Activated CD4-positive, alpha-beta T cell treated with anti-CD3 and anti-CD28 coated beads, Interleukin-2, amount 10 ng/mL, durations not matched to agents 7 days and 5 days (primary cell): Measurements from ENCODE around the gene ACYP2. TPM values are rescaled to one million over a fixed set of nuclear protein-coding genes. Genes with fewer than 3 reads are reported as not detected.
"Not testable (repeated sequence)": the region's sequence is repeated elsewhere in the genome, so short reads cannot be mapped to it uniquely, and the experiment has no call there.

Experiments used
- CTCF ChIA-PET: fragments of 350-600 bp; sonication (Branson Sonifier 250); formaldehyde crosslinking; loops from one replicate; lab custom pipeline; 2021; ENCODE audit warnings: antibody characterized with exemption; lab: Charles Lee
- POLR2A ChIA-PET: fragments of 350-600 bp; sonication (Branson Sonifier 250); formaldehyde crosslinking; loops from one replicate; lab custom pipeline; 2021; ENCODE audit warnings: antibody characterized with exemption; lab: Charles Lee
- DNase-seq: peaks from one replicate; pipeline ENCODE4 v3.0.0-alpha.2; 2020
- H3K27ac Mint-ChIP-seq: one replicate; pipeline ENCODE4 v1.8.0; 2021; ENCODE audit warnings: mild to moderate bottlenecking, moderate library complexity, mixed read lengths
- H3K27me3 Mint-ChIP-seq: one replicate; pipeline ENCODE4 v1.8.0; 2021; ENCODE audit warnings: mixed read lengths
- H3K36me3 Mint-ChIP-seq: one replicate; pipeline ENCODE4 v1.8.0; 2021; ENCODE audit warnings: low read depth, mixed read lengths
- H3K4me1 Mint-ChIP-seq: one replicate; pipeline ENCODE4 v1.8.0; 2021; ENCODE audit warnings: mixed read lengths
- H3K4me3 Mint-ChIP-seq: one replicate; pipeline ENCODE4 v1.8.0; 2021; ENCODE audit warnings: mild to moderate bottlenecking, moderate library complexity, mixed read lengths
- H3K9me3 Mint-ChIP-seq: one replicate; pipeline ENCODE4 v1.8.0; 2021; ENCODE audit warnings: mixed read lengths
- total RNA-seq, 2 experiments: library from RNA; stranded (reverse); gene quantifications; one replicate each; pipeline ENCODE4 v1.2.3, GENCODE V29; 2021

The ACYP2 gene
- total RNA-seq, 2 experiments from 2014 or later = 12.9 to 13.1 TPM

GRCh38 chr2:54255230-54256090 is 140.0 kb downstream of the ACYP2 start:
- no peak overlapping the region for H3K4me3 Mint-ChIP-seq

DNA sequence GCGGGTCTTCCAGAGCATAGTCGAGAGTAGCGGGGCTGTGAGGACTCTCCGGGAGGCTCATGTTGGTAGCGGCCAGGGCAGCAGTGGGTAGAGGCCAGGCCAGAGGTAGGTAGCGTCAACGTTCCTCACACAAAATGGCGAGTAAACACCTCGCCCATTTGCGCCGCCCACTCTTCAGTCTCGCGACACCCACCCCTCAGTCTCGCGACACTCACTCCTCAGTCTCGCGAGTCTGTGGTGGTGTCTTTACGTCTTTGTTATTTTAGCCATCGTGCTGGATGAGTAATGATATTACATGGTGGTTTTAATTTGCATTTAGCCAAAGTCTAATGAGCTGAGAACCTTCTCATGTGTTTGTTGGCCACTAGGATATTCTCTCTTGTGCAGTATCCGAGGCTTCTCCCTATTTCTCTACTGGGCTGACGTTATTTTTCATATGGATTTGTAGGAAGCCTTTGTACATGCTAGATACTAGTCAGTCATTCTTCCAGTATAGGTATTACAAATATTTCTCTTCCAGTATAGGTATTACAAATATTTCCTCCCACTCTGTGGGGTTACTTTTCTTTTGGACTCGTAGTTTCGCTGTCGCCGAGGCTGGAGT is 140.8 kb downstream of the ACYP2 start, which contains the start of gene TSPYL6:
Gene TSPYL6 (minus strand): TSS at position 139 of the 604 bp plus-strand sequence. CDS start 78 bp downstream, at position 61.
- Mint-ChIP-seq H3K27me3 (no peaks in the 10 kb centered on the region), H3K9me3 (peaks cover 6% of the 10 kb centered on the region), H3K27ac (no peak within 1 kb of the TSS), H3K4me3 (no peak within 1 kb of the TSS), H3K36me3 (no peaks in the 10 kb centered on the region), H3K4me1 (no peaks in the 10 kb centered on the region)
- DNase-seq = no peak
- ChIA-PET CTCF (no interaction called here), POLR2A (no interaction called here)

More at GRCh38 chr2:54255230-54256090, 140.0 kb downstream of the ACYP2 start:
- Mint-ChIP-seq H3K4me1 (no peaks in the 10 kb centered on the region), H3K27me3 (no peaks in the 10 kb centered on the region), H3K27ac (no peak overlapping the region), H3K9me3 (peaks cover 6% of the 10 kb centered on the region), H3K36me3 (no peaks in the 10 kb centered on the region)
- DNase-seq = no peak
- POLR2A ChIA-PET = no interaction called here
- CTCF ChIA-PET = no interaction called here

GRCh38 chr2:54258166-54258565 is 142.8 kb downstream of the ACYP2 start:
- ChIA-PET POLR2A (no interaction called here), CTCF (no interaction called here)
- DNase-seq = no peak
- H3K4me3 Mint-ChIP-seq = no peak overlapping the region
- no peak overlapping the region for H3K27ac Mint-ChIP-seq
- H3K9me3 Mint-ChIP-seq = peaks cover 8% of the 10 kb centered on the region
- H3K36me3 Mint-ChIP-seq = no peaks in the 10 kb centered on the region
- no peaks in the 10 kb centered on the region for H3K27me3 Mint-ChIP-seq
- no peaks in the 10 kb centered on the region for H3K4me1 Mint-ChIP-seq

DNA sequence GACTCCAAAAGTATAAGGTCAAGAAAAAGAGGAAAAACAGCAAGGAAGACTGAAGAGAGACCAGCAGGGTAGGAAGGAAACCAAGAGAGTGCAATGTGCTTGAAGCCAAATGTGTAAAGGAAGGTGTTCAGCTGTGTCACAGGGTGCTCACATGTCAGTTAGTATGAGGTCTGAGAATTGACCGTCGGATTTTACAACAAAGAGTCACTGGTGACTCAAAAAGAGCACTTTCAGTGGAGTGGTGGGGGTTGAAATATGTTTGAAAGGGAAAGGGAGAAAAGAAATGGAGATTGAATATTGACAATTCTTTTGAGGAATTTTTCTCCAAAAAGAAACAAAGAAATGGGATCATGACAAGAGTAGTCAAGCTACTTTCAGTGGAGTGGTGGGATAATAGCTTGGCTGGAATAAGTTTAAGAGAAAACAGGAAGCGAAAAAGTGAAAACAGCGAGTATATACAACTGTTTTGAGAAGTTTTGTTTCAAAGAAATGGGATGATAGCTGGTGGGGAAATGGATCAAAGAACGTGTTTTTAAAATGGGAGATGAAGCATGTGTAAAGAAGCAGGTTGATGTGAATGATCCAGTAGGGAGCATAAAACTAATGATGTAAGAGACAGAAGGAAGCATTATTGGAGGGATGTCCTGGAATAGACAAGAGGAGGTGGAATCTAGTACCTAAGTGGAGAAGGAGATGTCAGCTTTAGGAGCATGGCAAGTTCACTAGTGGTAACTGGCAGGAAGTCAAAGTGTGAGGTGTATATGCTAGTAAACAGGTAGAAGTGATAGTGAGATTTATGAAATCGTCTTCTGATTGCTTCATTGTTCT is 144.2 kb downstream of the ACYP2 start:
- H3K9me3 Mint-ChIP-seq = peaks cover 8% of the 10 kb centered on the region
- H3K36me3 Mint-ChIP-seq = no peaks in the 10 kb centered on the region
- H3K4me3 Mint-ChIP-seq = no peak overlapping the region
- H3K27me3 Mint-ChIP-seq = no peaks in the 10 kb centered on the region
- ChIA-PET POLR2A (no interaction called here), CTCF (no interaction called here)
- no peaks in the 10 kb centered on the region for H3K4me1 Mint-ChIP-seq
- no peak overlapping the region for H3K27ac Mint-ChIP-seq
- DNase-seq = no peak

- ChIA-PET POLR2A (no interaction called here), CTCF (no interaction called here)
- no peaks in the 10 kb centered on the region for H3K27me3 Mint-ChIP-seq
- H3K9me3 Mint-ChIP-seq = peaks cover 8% of the 10 kb centered on the region
- H3K27ac Mint-ChIP-seq = no peak overlapping the region
- H3K36me3 Mint-ChIP-seq = no peaks in the 10 kb centered on the region
- DNase-seq = no peak
- no peak overlapping the region for H3K4me3 Mint-ChIP-seq
- no peaks in the 10 kb centered on the region for H3K4me1 Mint-ChIP-seq
Observed at GRCh38 chr2:54260241-54260595, 144.8 kb downstream of the ACYP2 start.

- POLR2A ChIA-PET = no interaction called here
- CTCF ChIA-PET = no interaction called here
- no peaks in the 10 kb centered on the region for H3K4me1 Mint-ChIP-seq
- DNase-seq = no peak
- H3K36me3 Mint-ChIP-seq = no peaks in the 10 kb centered on the region
- H3K27ac Mint-ChIP-seq = no peak overlapping the region
- no peak overlapping the region for H3K4me3 Mint-ChIP-seq
- H3K27me3 Mint-ChIP-seq = no peaks in the 10 kb centered on the region
- H3K9me3 Mint-ChIP-seq = peaks cover 6% of the 10 kb centered on the region
Observed at GRCh38 chr2:54261537-54261936, 146.1 kb downstream of the ACYP2 start.

DNA sequence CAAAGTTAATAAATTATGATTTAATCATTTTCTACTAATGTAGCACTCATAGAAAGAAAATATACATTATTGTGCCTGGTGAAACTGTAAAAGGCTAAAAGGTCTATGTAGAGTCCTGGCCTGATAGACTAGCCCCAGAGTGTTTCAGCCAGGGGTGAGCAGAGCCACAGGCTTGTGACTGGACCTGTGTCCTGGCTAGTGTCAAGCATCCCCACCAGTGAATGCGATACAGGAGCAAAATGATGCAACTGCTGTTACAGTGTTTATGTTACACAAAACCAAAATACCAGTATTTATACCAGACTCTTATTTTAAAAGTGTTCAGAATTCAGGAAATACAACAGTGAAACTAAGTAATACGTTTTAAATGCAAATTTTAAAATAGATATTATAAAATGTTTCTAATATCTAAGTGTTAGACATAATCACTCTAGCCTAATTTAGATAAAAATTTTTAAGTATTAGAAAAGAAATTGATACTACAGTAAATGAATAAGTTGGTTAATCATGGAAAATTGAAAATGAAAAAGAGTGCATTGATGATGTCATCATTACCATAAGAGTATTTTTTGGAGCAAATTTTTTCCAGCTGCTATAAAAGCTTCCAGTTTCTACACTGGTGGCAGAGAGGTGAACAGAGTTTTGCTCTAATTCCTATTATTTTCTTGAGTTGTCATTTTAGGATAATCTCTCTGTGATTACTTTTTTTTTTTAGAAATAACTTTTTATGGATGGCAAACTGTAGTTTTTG is 146.8 kb downstream of the ACYP2 start:
- no peaks in the 10 kb centered on the region for H3K27me3 Mint-ChIP-seq
- CTCF ChIA-PET = no interaction called here
- H3K9me3 Mint-ChIP-seq = peaks cover 6% of the 10 kb centered on the region
- H3K27ac Mint-ChIP-seq = no peak overlapping the region
- no peak overlapping the region for H3K4me3 Mint-ChIP-seq
- no peaks in the 10 kb centered on the region for H3K36me3 Mint-ChIP-seq
- POLR2A ChIA-PET = no interaction called here
- no peaks in the 10 kb centered on the region for H3K4me1 Mint-ChIP-seq
- no peak for DNase-seq

- H3K27me3 Mint-ChIP-seq, POLR2A ChIA-PET, CTCF ChIA-PET, H3K4me3 Mint-ChIP-seq, H3K4me1 Mint-ChIP-seq, H3K9me3 Mint-ChIP-seq, H3K27ac Mint-ChIP-seq, DNase-seq, H3K36me3 Mint-ChIP-seq: not testable (repeated sequence)
Observed at GRCh38 chr2:54265081-54265480, 149.7 kb downstream of the ACYP2 start.

GRCh38 chr2:54267577-54267976 is 152.2 kb downstream of the ACYP2 start:
- no peak overlapping the region for H3K4me3 Mint-ChIP-seq
- no peaks in the 10 kb centered on the region for H3K27me3 Mint-ChIP-seq
- H3K36me3 Mint-ChIP-seq = no peaks in the 10 kb centered on the region
- ChIA-PET CTCF (no interaction called here), POLR2A (no interaction called here)
- H3K4me1 Mint-ChIP-seq = no peaks in the 10 kb centered on the region
- no peak for DNase-seq
- no peak overlapping the region for H3K27ac Mint-ChIP-seq
- H3K9me3 Mint-ChIP-seq = peaks cover 6% of the 10 kb centered on the region

- Mint-ChIP-seq H3K4me1 (peaks cover 14% of the 10 kb centered on the region), H3K4me3 (no peak overlapping the region), H3K9me3 (peaks cover 4% of the 10 kb centered on the region), H3K36me3 (peaks cover 6% of the 10 kb centered on the region), H3K27me3 (no peaks in the 10 kb centered on the region), H3K27ac (no peak overlapping the region)
- POLR2A ChIA-PET = no interaction called here
- no peak for DNase-seq
- CTCF ChIA-PET = no interaction called here
Observed at GRCh38 chr2:54271189-54271588, 155.8 kb downstream of the ACYP2 start.

DNA sequence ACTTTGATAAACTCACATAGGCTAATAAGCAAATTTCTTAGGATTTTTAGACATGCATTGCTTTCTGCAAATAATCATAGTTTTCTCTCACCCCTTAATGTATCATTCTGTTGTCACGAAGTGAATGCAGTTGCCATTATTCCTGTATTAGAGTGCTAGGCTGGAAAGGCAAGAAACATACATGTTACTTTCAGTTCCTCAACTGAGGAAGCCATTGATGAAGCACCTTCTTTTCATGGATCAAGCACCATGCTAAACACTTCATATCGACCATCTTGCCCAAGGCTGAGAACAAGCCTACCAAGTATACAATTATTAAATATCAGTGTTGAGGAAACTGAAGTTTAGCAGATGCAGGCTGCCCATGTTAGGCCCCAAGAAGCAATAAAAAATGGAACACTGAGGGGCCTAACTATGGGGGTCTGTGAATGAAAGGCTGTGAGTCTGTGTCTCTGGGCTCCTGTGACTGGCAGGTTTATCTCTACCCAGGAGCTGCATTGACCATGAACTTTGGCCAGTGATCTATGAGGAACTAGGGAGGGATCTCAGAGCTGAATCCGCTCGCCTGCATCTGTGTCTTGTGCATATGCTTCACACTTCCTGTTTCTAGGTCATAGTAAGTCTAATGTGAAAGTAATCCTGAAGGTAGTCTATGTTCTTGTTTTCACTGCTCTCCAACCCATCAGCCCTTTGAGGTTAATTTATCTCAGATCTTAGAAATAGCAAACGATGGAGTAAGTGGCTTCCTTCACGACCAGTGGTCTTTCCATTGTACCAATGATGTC is 156.6 kb downstream of the ACYP2 start:
- H3K9me3 Mint-ChIP-seq = peaks cover 4% of the 10 kb centered on the region
- no peak overlapping the region for H3K4me3 Mint-ChIP-seq
- no peak overlapping the region for H3K27ac Mint-ChIP-seq
- CTCF ChIA-PET = no interaction called here
- H3K36me3 Mint-ChIP-seq = peaks cover 6% of the 10 kb centered on the region
- peaks cover 14% of the 10 kb centered on the region for H3K4me1 Mint-ChIP-seq
- no peak for DNase-seq
- no peaks in the 10 kb centered on the region for H3K27me3 Mint-ChIP-seq
- POLR2A ChIA-PET = no interaction called here

GRCh38 chr2:54274781-54275242 is 159.4 kb downstream of the ACYP2 start:
- ChIA-PET CTCF (no interaction called here), POLR2A (no interaction called here)
- H3K36me3 Mint-ChIP-seq = peaks cover 6% of the 10 kb centered on the region
- H3K9me3 Mint-ChIP-seq = peaks cover 4% of the 10 kb centered on the region
- peaks cover 14% of the 10 kb centered on the region for H3K4me1 Mint-ChIP-seq
- H3K27me3 Mint-ChIP-seq = no peaks in the 10 kb centered on the region
- no peak for DNase-seq
- H3K4me3 Mint-ChIP-seq = no peak overlapping the region
- H3K27ac Mint-ChIP-seq = no peak overlapping the region
